HEK293 (cell line): ENCODE data around the gene PANX2.

ENCODE experiments used
- CTCF ChIP-seq: fragments of 450-650 bp; formaldehyde crosslinking; IDR thresholded peaks from 2 replicates; pipeline ENCODE4 v1.5.1; 2016; ENCODE audit warnings: missing biosample characterization, missing genetic modification characterization
- EGR2 ChIP-seq: fragments of 450-650 bp; formaldehyde crosslinking; IDR thresholded peaks from 2 replicates; pipeline ENCODE4 v1.5.1; 2016; ENCODE audit warnings: low read depth, missing biosample characterization, missing genetic modification characterization
- GLI4 ChIP-seq: fragments of 450-650 bp; formaldehyde crosslinking; IDR thresholded peaks from 2 replicates; pipeline ENCODE4 v1.5.1; 2016; ENCODE audit warnings: missing biosample characterization, missing genetic modification characterization
- KLF17 ChIP-seq: fragments of 450-650 bp; formaldehyde crosslinking; IDR thresholded peaks from 2 replicates; pipeline ENCODE4 v1.5.1; 2016; ENCODE audit warnings: missing biosample characterization, missing genetic modification characterization
- KLF9 ChIP-seq: fragments of 450-650 bp; formaldehyde crosslinking; IDR thresholded peaks from 2 replicates; pipeline ENCODE4 v1.5.1; 2016; ENCODE audit warnings: missing biosample characterization, missing genetic modification characterization, low read depth
- MEIS1 ChIP-seq: sonication (generic); formaldehyde crosslinking; IDR thresholded peaks from 2 replicates; pipeline ENCODE4 v1.8.1; 2022; ENCODE audit warnings: missing genetic modification reagents, mild to moderate bottlenecking, borderline replicate concordance
- RBAK ChIP-seq: fragments of 450-650 bp; formaldehyde crosslinking; IDR thresholded peaks from 2 replicates; pipeline ENCODE4 v1.5.1; 2016; ENCODE audit warnings: missing biosample characterization, missing genetic modification characterization
- REPIN1 ChIP-seq: fragments of 450-650 bp; formaldehyde crosslinking; IDR thresholded peaks from 2 replicates; pipeline ENCODE4 v1.5.1; 2017; ENCODE audit warnings: missing biosample characterization, missing genetic modification characterization, low read depth
- SCRT2 ChIP-seq: fragments of 450-650 bp; formaldehyde crosslinking; IDR thresholded peaks from 2 replicates; pipeline ENCODE4 v1.5.1; 2016; ENCODE audit warnings: missing biosample characterization, missing genetic modification characterization
- ZBTB17 ChIP-seq: fragments of 450-650 bp; formaldehyde crosslinking; IDR thresholded peaks from 2 replicates; pipeline ENCODE4 v1.5.1; 2016; ENCODE audit warnings: missing biosample characterization, missing genetic modification characterization
- ZNF146 ChIP-seq: fragments of 450-650 bp; formaldehyde crosslinking; IDR thresholded peaks from 2 replicates; pipeline ENCODE4 v1.5.1; 2016; ENCODE audit warnings: missing biosample characterization, missing genetic modification characterization
- ZNF2 ChIP-seq: fragments of 450-650 bp; formaldehyde crosslinking; IDR thresholded peaks from 2 replicates; pipeline ENCODE4 v1.5.1; 2016; ENCODE audit warnings: missing biosample characterization, missing genetic modification characterization
- ZNF280D ChIP-seq: fragments of 450-650 bp; formaldehyde crosslinking; IDR thresholded peaks from 2 replicates; pipeline ENCODE4 v1.5.1; 2016; ENCODE audit warnings: missing biosample characterization, missing genetic modification characterization
- ZNF391 ChIP-seq: fragments of 450-650 bp; formaldehyde crosslinking; IDR thresholded peaks from 2 replicates; pipeline ENCODE4 v1.5.1; 2016; ENCODE audit warnings: low read depth, missing biosample characterization, missing genetic modification characterization, borderline replicate concordance
- ZNF596 ChIP-seq: fragments of 450-650 bp; IDR thresholded peaks from 2 replicates; pipeline ENCODE4 v1.5.0; 2018; ENCODE audit warnings: missing biosample characterization, mild to moderate bottlenecking, missing genetic modification characterization, moderate library complexity
- ZNF624 ChIP-seq: fragments of 450-650 bp; formaldehyde crosslinking; IDR thresholded peaks from 2 replicates; pipeline ENCODE4 v1.5.1; 2017; ENCODE audit warnings: missing biosample characterization, missing genetic modification characterization
- ZNF677 ChIP-seq: fragments of 450-650 bp; IDR thresholded peaks from 2 replicates; pipeline ENCODE4 v1.5.0; 2018; ENCODE audit warnings: missing biosample characterization, mild to moderate bottlenecking, missing genetic modification characterization, moderate library complexity
- ZNF76 ChIP-seq: fragments of 450-650 bp; formaldehyde crosslinking; IDR thresholded peaks from 2 replicates; pipeline ENCODE4; 2016; ENCODE audit warnings: low read depth, missing biosample characterization, missing genetic modification characterization, borderline replicate concordance
- ZNF776 ChIP-seq: fragments of 450-650 bp; formaldehyde crosslinking; IDR thresholded peaks from 2 replicates; pipeline ENCODE4 v1.5.0; 2017; ENCODE audit warnings: missing biosample characterization, missing genetic modification characterization, borderline replicate concordance
- TF ChIP-seq, protein P1 (sequence below): fragments of 450-650 bp; formaldehyde crosslinking; conservative IDR thresholded peaks from 2 replicates; pipeline ENCODE4 v1.5.1; 2016; ENCODE audit warnings: low read depth, missing biosample characterization, missing genetic modification characterization
- TF ChIP-seq, protein P2 (sequence below): fragments of 450-650 bp; formaldehyde crosslinking; IDR thresholded peaks from 2 replicates; pipeline ENCODE4 v1.5.1; 2016; ENCODE audit warnings: missing biosample characterization, missing genetic modification characterization
- TF ChIP-seq, protein P3 (sequence below): fragments of 450-650 bp; formaldehyde crosslinking; IDR thresholded peaks from 2 replicates; pipeline ENCODE4 v1.5.1; 2016; ENCODE audit warnings: missing biosample characterization, missing genetic modification characterization, borderline replicate concordance

The PANX2 gene

DNA sequence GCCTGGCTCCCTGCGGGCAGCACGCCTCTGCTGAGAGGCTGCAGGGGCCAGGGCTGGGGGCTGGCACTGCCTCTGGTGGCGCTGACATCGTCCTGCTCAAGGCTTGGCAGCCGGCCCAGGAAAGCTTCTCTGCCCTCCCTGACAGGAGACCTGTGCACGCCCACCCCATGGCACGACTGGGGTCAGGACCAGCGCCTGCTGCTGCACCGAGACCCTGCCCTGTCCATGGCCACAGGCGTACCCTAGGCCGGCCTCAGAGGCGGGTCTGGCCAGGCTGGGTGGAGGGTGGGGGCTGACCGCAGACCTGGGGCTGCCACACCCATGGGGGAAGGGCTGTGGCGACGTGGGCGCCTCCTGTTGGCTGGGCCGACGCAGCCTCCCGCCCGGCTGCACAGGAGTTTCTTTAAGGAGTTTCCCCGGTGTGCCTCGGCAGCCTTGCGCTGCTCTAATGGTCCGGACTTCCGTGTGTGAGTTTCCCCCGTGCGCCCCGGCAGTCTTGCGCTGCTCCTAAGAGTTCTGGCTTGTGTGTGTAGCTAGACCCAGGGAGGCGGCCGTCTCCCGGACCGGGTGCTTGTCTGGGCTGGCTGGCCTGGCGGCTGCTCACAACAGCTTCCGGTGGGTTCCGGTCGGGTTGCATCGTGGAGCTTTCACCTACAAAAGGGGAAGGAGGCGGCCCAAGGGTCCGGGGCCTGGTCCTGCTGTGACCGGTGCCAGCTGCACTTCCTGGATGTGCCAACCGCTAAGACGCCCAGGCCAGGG is 19.8 kb downstream of the PANX2 start (continued):
- no peak for TF ChIP-seq REPIN1 (tag by site-specific recombination)
- TF ChIP-seq GLI4 (tag by site-specific recombination), result no peak
- TF ChIP-seq MEIS1, result no peak
- no peak for TF ChIP-seq ZNF624
- TF ChIP-seq, protein P1, sequence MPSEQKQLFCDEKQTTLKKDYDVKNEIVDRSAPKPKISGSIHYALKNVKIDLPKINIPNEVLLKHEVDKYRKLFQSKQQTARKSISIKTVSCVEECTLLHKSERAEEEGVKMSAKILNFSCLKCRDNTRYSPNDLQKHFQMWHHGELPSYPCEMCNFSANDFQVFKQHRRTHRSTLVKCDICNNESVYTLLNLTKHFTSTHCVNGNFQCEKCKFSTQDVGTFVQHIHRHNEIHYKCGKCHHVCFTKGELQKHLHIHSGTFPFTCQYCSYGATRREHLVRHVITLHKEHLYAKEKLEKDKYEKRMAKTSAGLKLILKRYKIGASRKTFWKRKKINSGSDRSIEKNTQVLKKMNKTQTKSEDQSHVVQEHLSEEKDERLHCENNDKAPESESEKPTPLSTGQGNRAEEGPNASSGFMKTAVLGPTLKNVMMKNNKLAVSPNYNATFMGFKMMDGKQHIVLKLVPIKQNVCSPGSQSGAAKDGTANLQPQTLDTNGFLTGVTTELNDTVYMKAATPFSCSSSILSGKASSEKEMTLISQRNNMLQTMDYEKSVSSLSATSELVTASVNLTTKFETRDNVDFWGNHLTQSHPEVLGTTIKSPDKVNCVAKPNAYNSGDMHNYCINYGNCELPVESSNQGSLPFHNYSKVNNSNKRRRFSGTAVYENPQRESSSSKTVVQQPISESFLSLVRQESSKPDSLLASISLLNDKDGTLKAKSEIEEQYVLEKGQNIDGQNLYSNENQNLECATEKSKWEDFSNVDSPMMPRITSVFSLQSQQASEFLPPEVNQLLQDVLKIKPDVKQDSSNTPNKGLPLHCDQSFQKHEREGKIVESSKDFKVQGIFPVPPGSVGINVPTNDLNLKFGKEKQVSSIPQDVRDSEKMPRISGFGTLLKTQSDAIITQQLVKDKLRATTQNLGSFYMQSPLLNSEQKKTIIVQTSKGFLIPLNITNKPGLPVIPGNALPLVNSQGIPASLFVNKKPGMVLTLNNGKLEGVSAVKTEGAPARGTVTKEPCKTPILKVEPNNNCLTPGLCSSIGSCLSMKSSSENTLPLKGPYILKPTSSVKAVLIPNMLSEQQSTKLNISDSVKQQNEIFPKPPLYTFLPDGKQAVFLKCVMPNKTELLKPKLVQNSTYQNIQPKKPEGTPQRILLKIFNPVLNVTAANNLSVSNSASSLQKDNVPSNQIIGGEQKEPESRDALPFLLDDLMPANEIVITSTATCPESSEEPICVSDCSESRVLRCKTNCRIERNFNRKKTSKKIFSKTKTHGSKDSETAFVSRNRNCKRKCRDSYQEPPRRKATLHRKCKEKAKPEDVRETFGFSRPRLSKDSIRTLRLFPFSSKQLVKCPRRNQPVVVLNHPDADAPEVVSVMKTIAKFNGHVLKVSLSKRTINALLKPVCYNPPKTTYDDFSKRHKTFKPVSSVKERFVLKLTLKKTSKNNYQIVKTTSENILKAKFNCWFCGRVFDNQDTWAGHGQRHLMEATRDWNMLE (tag by site-specific recombination), result no peak
- TF ChIP-seq ZNF776, result no peak
- no peak for TF ChIP-seq ZNF677
- TF ChIP-seq, protein P2, sequence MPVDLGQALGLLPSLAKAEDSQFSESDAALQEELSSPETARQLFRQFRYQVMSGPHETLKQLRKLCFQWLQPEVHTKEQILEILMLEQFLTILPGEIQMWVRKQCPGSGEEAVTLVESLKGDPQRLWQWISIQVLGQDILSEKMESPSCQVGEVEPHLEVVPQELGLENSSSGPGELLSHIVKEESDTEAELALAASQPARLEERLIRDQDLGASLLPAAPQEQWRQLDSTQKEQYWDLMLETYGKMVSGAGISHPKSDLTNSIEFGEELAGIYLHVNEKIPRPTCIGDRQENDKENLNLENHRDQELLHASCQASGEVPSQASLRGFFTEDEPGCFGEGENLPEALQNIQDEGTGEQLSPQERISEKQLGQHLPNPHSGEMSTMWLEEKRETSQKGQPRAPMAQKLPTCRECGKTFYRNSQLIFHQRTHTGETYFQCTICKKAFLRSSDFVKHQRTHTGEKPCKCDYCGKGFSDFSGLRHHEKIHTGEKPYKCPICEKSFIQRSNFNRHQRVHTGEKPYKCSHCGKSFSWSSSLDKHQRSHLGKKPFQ (tag by site-specific recombination), result no peak; the same call in 1 of the 2 replicates
- TF ChIP-seq ZBTB17 (tag by site-specific recombination), result peak; percentile 81
- TF ChIP-seq KLF9, result peak; percentile 92
- TF ChIP-seq SCRT2 (tag by site-specific recombination), result peak; percentile 28; the same call in 1 of the 2 replicates
- TF ChIP-seq KLF17 (tag by site-specific recombination), result peak; percentile 94
- peak; percentile 71 for TF ChIP-seq CTCF (tag by site-specific recombination)
- TF ChIP-seq EGR2, result peak; percentile 76
- 0 out of 2 replicates have a peak, but pooled peaks have one; percentile 55 for TF ChIP-seq ZNF2 (tag by site-specific recombination)
- TF ChIP-seq ZNF391 (tag by site-specific recombination), result peak; percentile 14; the same call in 1 of the 2 replicates
- TF ChIP-seq RBAK (tag by site-specific recombination), result no peak
- no peak for TF ChIP-seq ZNF146 (tag by site-specific recombination)
- no peak for TF ChIP-seq ZNF280D (tag by site-specific recombination)
- no peak for TF ChIP-seq ZNF596 (tag by site-specific recombination)
- TF ChIP-seq, protein P3, sequence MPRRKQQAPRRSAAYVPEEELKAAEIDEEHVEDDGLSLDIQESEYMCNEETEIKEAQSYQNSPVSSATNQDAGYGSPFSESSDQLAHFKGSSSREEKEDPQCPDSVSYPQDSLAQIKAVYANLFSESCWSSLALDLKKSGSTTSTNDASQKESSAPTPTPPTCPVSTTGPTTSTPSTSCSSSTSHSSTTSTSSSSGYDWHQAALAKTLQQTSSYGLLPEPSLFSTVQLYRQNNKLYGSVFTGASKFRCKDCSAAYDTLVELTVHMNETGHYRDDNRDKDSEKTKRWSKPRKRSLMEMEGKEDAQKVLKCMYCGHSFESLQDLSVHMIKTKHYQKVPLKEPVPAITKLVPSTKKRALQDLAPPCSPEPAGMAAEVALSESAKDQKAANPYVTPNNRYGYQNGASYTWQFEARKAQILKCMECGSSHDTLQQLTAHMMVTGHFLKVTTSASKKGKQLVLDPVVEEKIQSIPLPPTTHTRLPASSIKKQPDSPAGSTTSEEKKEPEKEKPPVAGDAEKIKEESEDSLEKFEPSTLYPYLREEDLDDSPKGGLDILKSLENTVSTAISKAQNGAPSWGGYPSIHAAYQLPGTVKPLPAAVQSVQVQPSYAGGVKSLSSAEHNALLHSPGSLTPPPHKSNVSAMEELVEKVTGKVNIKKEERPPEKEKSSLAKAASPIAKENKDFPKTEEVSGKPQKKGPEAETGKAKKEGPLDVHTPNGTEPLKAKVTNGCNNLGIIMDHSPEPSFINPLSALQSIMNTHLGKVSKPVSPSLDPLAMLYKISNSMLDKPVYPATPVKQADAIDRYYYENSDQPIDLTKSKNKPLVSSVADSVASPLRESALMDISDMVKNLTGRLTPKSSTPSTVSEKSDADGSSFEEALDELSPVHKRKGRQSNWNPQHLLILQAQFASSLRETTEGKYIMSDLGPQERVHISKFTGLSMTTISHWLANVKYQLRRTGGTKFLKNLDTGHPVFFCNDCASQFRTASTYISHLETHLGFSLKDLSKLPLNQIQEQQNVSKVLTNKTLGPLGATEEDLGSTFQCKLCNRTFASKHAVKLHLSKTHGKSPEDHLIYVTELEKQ, result no peak
- peak; percentile 43; the same call in 1 of the 2 replicates for TF ChIP-seq ZNF76
